ENCODE results near the gene EFTUD2. TPM values are rescaled to one million over a fixed set of nuclear protein-coding genes. Genes with fewer than 3 reads are reported as not detected.

The EFTUD2 gene
- total RNA-seq, 1 experiment from 2014 or later, result 162 TPM

DNA sequence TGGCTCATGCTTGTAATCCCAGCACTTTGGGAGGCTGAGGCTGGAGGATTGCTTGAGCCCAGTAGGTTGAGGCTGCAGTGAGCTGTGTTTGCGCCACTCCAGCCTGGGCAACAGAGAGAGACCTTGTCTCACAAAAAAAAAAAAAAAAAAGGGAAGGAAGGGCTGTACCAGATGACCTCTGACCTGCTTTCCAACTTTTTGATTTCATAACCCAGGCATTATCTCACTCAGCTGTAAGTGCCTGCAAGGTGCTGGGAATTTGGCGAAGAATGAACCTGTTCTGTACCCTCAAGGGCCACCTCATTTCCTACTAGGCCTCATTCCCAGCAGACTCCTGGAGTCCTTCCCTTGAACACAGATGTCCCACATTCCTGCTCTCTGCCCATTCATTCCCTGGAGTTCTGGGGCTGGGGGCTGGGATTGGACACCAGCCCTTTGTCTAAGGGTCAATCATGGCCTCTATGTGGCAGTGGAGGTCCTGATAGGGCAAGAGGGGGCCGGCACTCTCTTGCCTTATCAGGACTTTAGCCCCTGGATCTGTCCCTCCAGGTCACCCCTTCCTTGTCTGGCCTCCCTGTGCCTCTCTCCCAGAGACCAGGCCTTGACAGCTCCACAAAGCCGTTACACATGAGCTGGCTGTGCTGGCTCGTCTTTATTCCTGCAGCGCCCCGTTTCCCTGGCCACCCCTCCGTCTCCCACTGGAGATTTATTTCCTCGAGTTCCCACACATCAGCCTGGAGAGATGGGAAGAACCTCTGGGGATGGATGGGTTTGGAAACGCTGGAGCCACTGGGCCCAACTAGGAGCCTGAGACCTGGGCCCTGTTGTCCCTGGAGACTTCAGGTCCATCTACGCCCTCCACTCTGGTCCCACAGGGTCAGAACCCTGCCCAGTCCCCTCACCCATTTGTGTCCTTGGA, 16.9 kb upstream of the EFTUD2 start (continued):
- TF ChIP-seq, protein P1, sequence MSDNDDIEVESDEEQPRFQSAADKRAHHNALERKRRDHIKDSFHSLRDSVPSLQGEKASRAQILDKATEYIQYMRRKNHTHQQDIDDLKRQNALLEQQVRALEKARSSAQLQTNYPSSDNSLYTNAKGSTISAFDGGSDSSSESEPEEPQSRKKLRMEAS (CRISPR knock-in tag; IDR thresholded peaks at IDR 0.05), result no peak
- TF ChIP-seq, protein P2, sequence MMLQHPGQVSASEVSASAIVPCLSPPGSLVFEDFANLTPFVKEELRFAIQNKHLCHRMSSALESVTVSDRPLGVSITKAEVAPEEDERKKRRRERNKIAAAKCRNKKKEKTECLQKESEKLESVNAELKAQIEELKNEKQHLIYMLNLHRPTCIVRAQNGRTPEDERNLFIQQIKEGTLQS (CRISPR knock-in tag; conservative IDR thresholded peaks at IDR 0.05), result no peak
- TF ChIP-seq, protein P3, sequence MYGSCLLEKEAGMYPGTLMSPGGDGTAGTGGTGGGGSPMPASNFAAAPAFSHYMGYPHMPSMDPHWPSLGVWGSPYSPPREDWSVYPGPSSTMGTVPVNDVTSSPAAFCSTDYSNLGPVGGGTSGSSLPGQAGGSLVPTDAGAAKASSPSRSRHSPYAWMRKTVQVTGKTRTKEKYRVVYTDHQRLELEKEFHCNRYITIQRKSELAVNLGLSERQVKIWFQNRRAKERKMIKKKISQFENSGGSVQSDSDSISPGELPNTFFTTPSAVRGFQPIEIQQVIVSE (CRISPR knock-in tag; IDR thresholded peaks at IDR 0.05; ENCODE audit: borderline replicate concordance), result no peak
- TF ChIP-seq, protein P4, sequence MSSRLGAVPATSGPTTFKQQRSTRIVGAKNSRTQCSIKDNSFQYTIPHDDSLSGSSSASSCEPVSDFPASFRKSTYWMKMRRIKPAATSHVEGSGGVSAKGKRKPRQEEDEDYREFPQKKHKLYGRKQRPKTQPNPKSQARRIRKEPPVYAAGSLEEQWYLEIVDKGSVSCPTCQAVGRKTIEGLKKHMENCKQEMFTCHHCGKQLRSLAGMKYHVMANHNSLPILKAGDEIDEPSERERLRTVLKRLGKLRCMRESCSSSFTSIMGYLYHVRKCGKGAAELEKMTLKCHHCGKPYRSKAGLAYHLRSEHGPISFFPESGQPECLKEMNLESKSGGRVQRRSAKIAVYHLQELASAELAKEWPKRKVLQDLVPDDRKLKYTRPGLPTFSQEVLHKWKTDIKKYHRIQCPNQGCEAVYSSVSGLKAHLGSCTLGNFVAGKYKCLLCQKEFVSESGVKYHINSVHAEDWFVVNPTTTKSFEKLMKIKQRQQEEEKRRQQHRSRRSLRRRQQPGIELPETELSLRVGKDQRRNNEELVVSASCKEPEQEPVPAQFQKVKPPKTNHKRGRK (CRISPR knock-in tag; IDR thresholded peaks at IDR 0.05; ENCODE audit: borderline replicate concordance), result no peak
- TF ChIP-seq, protein P5, sequence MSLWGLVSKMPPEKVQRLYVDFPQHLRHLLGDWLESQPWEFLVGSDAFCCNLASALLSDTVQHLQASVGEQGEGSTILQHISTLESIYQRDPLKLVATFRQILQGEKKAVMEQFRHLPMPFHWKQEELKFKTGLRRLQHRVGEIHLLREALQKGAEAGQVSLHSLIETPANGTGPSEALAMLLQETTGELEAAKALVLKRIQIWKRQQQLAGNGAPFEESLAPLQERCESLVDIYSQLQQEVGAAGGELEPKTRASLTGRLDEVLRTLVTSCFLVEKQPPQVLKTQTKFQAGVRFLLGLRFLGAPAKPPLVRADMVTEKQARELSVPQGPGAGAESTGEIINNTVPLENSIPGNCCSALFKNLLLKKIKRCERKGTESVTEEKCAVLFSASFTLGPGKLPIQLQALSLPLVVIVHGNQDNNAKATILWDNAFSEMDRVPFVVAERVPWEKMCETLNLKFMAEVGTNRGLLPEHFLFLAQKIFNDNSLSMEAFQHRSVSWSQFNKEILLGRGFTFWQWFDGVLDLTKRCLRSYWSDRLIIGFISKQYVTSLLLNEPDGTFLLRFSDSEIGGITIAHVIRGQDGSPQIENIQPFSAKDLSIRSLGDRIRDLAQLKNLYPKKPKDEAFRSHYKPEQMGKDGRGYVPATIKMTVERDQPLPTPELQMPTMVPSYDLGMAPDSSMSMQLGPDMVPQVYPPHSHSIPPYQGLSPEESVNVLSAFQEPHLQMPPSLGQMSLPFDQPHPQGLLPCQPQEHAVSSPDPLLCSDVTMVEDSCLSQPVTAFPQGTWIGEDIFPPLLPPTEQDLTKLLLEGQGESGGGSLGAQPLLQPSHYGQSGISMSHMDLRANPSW (CRISPR knock-in tag; conservative IDR thresholded peaks at IDR 0.05; ENCODE audit: low read depth), result no peak

DNA sequence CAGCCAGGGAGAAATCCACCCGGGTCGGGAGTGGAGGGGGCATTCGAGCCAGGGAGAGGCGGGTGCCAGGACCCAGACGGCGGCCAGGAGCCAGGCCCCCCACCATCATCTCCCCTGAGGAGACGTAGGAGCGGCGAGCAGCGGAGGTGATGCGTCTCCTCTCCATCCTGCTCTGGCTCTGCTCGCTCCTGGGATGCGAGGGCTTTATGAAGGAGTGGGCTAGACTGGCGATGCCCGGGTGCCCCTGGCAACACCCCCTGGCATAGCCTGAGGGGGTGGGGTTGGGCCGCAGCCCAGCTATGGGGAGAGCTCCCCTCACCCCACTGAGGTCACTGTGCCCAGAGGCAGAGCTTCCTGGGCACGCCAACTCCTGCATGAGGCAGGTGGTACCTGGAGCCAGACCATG, 16.1 kb upstream of the EFTUD2 start, which contains the start of gene GFAP:
GFAP (minus strand) TSS at position 180 of the 406 bp plus-strand sequence; CDS start at position 166, 14 bp downstream.
- H3K27ac Mint-ChIP-seq, result no peak within 1 kb of the TSS
- H3K9me3 Mint-ChIP-seq, result no peaks in the 10 kb centered on the region
- no peak for ATAC-seq
- peaks cover 8% of the 10 kb centered on the region for H3K4me1 Mint-ChIP-seq
- H3K27me3 Mint-ChIP-seq (ENCODE audit: low read depth), result peaks cover 31% of the 10 kb centered on the region
- ChIA-PET POLR2A (interaction anchor here (0.7 kb wide), 1 partner anchor 1342 kb away, joined by 4 read pairs; no protein-coding TSS in a partner anchor), CTCF (interaction anchor here (0.8 to 3.2 kb wide), 6 partner anchors 46 to 220 kb away, joined by 3 to 9 read pairs (median 4); partner anchors contain the start of gene ACBD4)
- no peaks in the 10 kb centered on the region for H3K36me3 Mint-ChIP-seq
- DNase-seq (ENCODE audit: low spot score), result no peak
- no peak within 1 kb of the TSS for H3K4me3 Mint-ChIP-seq
- no peak for TF ChIP-seq RORB (CRISPR knock-in tag; IDR thresholded peaks at IDR 0.05)
- TF ChIP-seq SMAD4 (CRISPR knock-in tag; IDR thresholded peaks at IDR 0.05), result no peak
- TF ChIP-seq ZNF263 (CRISPR knock-in tag; IDR thresholded peaks at IDR 0.05; ENCODE audit: low read depth), result no peak

DNA sequence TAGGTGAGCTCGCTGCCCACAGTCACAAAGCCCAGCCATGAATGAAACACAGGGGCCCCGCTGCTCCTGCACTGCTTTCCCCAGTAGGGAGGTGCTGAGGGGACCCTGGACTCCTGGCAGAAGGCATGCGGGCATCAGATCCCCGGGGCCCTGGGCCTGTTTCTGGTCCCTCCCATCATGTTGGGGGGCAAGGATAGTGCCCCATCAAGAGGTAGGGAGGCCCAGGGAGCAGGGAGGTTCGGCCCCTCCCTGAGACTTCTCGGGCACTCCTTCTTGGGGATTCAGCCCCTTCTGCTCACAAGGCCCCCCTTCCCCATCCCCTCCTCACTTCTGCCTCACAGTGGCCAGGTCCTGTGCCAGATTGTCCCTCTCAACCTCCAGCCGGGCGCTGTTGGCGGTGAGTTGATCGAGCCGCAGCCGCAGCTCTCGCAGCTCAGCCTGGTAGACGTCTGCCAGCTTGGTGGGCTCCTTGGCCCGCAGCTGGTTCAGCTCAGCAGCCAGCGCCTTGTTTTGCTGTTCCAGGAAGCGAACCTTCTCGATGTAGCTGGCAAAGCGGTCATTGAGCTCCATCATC, 15.5 kb upstream of the EFTUD2 start:
- ATAC-seq (no peak), DNase-seq (ENCODE audit: low spot score) (no peak)
- ChIA-PET CTCF (interaction anchor here (0.8 to 3.2 kb wide), 6 partner anchors 47 to 221 kb away, joined by 3 to 9 read pairs (median 4); partner anchors contain the start of gene ACBD4), POLR2A (interaction anchor here (0.7 kb wide), 1 partner anchor 1342 kb away, joined by 4 read pairs; no protein-coding TSS in a partner anchor)
- Mint-ChIP-seq H3K27me3 (ENCODE audit: low read depth) (peaks cover 35% of the 10 kb centered on the region), H3K4me3 (no peak overlapping the region), H3K9me3 (no peaks in the 10 kb centered on the region), H3K36me3 (no peaks in the 10 kb centered on the region), H3K4me1 (peaks cover 5% of the 10 kb centered on the region; the same call in 1 of the 2 replicates), H3K27ac (no peak overlapping the region)
- TF ChIP-seq, protein P6, sequence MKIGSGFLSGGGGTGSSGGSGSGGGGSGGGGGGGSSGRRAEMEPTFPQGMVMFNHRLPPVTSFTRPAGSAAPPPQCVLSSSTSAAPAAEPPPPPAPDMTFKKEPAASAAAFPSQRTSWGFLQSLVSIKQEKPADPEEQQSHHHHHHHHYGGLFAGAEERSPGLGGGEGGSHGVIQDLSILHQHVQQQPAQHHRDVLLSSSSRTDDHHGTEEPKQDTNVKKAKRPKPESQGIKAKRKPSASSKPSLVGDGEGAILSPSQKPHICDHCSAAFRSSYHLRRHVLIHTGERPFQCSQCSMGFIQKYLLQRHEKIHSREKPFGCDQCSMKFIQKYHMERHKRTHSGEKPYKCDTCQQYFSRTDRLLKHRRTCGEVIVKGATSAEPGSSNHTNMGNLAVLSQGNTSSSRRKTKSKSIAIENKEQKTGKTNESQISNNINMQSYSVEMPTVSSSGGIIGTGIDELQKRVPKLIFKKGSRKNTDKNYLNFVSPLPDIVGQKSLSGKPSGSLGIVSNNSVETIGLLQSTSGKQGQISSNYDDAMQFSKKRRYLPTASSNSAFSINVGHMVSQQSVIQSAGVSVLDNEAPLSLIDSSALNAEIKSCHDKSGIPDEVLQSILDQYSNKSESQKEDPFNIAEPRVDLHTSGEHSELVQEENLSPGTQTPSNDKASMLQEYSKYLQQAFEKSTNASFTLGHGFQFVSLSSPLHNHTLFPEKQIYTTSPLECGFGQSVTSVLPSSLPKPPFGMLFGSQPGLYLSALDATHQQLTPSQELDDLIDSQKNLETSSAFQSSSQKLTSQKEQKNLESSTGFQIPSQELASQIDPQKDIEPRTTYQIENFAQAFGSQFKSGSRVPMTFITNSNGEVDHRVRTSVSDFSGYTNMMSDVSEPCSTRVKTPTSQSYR (CRISPR knock-in tag; IDR thresholded peaks at IDR 0.05), result no peak
- TF ChIP-seq NFATC4 (CRISPR knock-in tag; IDR thresholded peaks at IDR 0.05) (no peak), TP53 (CRISPR knock-in tag; IDR thresholded peaks at IDR 0.05) (no peak)

Data from WTC11 (cell line).